HG02981 (cell line): ENCODE data around the gene COL19A1.

Experiments
- ATAC-seq: cut with Tn5 transposase; IDR thresholded peaks from one replicate; pipeline ENCODE4 v1.9.1; 2021; ENCODE audit warnings: mild to moderate bottlenecking, moderate library complexity; ENCODE audit not compliant: unreplicated experiment

The COL19A1 gene

DNA sequence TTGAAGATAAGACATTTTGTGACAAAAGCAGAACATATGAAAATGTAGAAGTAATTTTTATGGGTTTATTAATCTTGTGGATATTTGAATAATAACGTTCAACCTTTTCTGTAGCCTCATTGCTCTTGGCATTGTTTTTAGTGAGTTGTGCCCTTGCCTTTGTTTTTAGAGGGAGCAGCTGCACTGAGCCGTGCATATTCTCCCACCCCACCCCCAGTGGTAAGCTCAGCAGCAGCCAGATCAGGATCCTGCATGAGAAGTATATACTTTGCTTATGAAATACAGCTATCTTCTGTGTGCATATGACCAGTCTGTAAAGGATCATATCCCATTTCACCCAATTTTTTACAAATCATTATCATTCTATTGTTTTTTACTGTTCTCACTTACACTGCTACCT is 252.3 kb downstream of the COL19A1 start:
- no peak for ATAC-seq

DNA sequence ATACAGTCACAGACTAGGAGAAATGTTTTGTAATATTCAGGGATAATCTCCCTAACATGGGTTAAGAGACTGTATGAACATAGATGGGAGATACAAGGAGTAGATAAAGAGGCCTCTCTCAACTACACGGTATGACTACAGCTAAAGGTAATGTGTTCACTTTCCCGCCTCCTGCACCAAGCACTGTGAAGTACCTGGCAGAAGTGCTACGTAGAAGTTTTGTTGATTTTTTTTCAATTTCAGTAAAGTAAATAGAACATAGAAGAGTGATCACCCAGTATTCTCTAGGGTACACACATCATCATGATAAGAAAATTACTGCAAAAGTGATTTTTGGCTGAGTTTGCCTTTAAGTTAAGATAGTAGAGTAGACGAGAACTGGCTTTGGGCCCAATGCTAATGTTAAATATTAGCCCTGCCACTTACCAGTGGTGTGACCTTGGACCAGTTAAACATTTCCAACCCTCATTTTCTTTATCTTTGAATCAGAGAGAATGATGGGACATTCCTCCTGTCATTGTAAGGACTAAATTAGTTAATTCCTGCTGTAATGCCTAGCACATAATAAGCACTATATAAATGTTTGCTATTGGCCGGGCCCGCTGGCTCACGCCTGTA is 253.0 kb downstream of the COL19A1 start:
- no peak for ATAC-seq

DNA sequence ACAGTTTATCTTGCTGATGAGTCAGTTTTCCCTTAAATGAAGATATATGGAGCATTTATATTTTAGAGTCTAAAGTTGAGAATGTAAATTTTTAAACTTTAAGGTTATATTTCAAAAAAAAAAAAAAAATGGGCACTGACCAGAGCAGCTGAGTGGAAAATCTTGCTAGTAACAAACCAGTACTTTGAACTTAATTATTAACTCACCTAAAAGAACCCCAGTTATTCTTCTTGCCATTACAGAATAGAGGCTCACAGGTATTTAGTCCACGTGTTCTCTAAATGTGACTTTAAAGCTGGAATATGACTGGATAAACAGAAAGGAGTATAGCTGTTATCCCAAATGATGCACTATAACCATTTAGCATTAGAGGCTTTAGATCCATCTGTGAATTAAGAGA is 258.1 kb downstream of the COL19A1 start:
- ATAC-seq, result no peak

DNA sequence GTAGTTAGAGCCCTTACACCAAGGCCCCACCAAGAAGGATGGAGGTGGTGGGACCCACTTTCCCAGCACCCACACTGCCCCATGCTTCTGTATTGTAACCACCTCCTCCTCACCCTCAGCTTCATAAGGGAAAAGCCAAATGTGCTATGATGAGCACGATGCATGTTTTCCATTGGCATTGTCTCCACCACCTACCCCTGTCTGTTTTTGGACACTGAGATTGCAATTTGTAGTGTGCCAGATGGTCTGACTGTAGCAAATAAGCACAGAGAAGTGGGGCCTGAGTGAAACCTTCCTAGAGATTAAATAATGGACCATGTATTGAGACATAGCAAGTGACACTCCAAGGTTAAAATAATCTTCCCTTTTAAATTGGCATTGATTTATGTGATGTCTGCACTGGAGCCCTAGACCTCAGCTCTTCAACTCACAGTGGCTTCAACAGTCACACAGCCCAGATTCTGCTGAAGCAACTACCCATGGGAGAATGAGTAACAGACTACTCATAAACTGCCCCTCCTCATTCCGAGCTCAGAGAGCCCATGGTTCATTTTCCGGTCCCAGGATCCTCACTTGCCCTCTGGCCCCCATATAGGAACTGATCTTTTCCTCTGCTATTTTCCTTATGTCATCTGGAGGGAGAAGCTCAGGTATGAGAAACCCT is 258.7 kb downstream of the COL19A1 start:
- no peak for ATAC-seq

DNA sequence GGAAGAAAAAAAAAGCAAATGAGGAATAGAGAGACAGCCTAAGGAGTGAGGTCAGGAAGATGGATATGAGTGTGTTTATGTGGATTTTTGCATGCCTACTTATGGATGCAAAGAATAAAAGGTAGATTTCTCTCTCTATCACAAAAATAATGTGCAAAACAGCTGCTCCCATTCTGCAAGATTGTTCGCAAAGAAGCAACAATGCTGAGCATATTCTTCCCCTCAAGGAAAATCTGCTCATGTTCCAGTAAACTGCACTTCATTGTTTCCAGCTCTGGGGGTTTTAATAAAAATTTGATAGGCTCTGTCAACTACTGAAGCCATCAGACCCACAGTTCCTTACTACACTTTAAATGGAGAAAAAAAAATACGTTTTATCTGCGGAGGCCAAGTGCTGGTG is 259.2 kb downstream of the COL19A1 start:
- no peak for ATAC-seq

DNA sequence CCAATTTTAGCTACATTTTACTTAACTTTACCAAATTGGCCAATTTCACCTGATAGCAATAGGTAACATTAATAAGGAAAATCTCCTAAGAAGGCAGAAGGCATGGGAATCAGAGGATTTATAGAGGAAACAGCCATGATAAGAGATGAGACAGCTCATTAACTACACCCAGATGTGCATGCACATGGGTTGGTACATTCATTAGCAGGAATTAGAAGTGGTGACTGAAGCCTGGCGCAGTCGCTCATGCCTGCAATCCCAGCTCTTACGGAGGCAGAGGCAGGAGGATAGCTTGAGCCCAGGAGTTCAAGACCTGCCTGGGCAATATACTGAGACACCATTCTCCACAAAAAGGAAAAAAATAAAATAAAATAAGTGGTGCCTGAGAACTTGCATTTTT is 263.0 kb downstream of the COL19A1 start:
- no peak for ATAC-seq

DNA sequence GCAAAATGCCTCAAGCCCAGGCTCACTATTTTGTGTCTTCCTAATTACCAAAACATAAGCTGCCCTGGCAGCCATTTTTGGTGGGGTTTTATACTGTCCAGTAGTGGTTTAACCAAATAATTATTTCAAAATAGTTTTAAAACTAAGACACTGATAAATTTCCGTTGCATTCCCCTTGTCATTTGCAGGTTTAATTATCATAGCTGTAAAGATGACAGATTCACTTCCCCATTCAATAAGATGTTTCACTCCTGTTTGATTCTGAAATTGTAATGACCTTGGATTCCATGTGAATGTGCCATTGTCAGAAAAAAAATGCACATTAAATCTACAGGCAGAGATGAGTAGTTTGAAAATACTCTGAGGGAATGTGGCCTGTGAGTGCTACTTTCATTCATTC is 264.5 kb downstream of the COL19A1 start:
- ATAC-seq, result peak; percentile 1

DNA sequence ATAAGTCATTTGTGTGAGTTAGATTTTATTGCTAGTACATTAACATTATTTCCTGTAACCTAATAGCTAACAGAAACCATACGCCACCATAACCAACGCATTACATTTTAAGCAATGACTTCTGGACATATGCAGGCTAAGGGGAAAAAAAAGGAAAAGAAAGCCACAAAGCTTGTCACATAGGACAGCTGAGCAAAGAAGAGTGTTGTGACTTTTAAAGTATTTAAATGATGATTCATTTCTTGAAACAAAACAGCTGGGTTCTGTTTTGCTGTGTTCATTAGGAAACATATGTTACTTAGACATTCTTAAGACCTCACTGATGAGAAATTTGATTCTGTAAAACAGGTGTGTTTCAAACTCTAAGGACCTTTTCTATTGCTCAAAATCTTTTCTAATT is 265.2 kb downstream of the COL19A1 start:
- peak; percentile 71 for ATAC-seq

DNA sequence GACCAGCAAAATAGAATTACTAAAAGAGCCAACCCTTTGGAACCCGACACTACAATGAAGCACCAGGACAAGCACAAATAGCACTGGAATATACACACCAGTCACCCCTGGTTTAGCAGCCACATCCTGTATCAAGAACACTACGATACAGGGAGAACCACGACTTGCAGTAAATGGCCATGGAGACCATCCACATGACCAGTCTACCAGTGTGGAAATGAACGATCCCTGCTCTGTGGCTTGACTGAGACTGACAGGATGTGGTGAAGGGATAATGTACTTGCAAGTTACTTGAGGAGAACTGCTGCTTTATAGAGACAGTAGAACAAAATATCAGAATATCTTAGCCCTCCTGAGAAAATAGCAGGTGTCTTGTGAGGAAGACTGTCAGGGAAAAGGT is 266.9 kb downstream of the COL19A1 start:
- no peak for ATAC-seq

DNA sequence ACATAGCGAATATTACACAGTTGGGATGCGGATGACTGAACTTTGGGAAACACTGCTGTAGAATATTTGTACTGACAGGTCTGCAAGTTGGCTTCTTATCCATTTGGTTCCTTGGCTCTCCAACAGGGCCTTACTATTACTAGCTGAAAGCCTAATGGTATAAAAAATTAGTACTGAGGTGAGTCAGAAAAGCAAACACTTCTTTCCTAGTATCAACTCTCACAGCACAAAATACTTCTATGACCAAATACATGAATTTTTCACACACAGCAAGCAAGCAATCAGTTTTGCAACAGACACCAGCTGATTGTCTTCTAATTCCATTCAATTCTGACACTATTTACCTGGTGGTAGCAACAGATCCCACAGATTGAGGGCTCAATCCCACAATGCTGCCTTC is 268.2 kb downstream of the COL19A1 start:
- no peak for ATAC-seq

DNA sequence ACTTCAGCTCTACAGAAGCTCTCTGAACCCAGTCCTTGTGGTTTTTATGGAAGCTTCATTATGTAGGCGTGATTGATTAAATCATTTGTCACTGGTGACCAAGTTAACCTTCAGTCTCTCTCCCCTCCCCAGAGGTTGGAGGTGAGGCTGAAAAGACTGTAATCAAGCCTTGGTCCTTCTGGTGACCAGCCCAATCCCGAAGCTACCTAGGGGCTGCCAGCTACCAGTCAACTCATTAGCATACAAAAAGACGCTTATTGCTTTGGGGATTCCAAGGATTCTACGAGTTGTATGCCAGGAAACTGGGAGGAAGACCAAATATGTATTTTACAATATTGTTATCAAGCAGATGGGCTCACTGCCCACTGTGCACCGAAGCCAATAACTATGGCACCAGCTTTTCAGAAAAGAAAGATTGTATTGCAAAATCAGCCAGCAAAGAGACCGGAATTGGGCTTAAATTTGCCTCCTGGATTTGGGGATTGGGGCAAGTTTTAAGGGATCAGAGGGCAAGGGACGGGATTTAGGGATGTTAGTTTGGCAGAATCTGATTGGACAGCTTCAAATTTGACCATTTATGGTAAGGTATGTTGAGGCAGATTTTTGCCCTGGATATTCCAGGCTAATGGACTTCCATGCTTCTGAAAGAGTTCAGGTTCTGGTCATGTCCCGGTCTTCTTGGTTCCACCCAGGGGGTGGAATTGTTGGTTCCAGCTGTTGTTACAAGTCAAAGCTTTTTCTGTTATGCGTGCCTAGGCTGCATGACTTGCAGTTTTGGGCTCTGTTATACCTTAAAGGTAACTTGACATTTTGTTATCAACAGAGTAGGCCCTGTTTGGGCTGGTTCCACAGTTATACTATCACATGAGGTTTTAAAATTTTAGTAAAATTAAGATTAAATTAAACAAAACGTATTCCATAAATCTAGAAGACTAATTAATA is 269.1 kb downstream of the COL19A1 start:
- ATAC-seq, result no peak

DNA sequence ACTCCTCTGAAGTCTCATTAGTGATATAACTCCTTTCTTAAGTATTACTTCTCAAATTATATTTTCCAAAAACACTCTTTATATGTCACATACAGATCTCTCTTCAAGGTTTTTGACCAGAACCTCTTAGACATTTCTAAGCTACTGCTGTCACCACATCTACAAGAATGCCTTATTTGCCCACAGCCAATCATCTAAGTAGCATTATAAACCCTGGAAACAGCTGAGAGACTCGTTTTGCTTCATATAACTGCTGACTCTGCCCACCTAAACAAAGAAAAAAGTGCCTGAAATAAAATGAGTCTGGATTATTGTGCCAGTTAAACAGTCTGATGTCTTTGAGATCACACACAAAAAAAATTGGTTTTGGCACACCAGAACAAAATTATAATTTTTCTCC is 270.6 kb downstream of the COL19A1 start:
- ATAC-seq, result no peak

DNA sequence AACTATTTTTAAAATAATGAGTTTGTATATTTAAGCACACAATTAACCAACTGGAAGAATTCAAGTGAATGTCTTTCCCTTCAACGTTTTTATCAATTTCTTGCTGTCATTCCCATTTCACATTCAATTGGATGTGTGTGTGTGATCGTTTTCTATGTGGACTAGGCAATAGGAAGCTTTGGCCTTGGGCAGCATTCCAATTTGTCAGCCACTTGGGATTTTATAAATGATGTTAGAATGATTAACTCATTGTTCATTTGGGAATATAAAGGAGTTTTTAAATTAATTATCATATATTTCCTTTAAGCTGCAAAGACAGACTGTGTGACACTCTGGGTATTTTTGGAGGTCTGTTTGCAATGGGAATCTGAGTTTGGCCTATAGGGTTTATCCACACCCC is 274.1 kb downstream of the COL19A1 start:
- no peak for ATAC-seq

DNA sequence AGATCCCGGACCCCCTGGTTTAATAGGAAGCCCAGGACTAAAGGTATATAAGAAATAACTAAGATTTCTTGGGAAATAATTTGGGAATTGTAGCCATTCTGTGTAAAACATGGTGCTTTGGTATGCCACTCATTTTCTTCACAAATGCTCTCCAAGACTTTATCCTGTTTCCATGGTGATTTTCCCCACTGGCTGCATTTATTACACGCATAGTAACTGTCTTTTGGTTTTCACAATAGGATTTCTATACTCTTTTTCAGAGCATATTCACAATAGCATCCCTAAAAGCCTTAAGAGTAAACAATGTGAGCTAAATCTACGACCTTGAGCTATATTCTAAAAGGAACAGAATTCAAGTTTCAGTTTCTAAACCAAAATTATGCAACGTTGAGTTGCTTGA is 275.7 kb downstream of the COL19A1 start:
- no peak for ATAC-seq

DNA sequence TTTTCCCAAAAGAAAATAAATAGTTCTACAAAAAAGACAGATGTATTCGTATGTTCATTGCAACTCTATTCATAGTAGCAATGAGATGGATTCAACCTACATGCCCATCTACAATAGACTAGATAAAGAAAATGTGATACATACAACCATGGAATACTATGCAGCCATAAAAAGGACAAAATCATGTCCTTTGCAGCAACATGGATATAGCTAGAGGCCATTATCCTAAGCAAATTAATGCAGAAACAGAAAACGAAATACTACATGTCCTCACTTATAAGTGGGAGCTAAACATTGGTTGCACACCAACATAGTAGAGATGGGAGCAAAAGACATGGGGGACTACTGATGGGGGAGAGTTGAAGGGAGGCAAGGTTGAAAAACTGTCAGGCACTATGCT is 278.8 kb downstream of the COL19A1 start:
- ATAC-seq, result no peak

DNA sequence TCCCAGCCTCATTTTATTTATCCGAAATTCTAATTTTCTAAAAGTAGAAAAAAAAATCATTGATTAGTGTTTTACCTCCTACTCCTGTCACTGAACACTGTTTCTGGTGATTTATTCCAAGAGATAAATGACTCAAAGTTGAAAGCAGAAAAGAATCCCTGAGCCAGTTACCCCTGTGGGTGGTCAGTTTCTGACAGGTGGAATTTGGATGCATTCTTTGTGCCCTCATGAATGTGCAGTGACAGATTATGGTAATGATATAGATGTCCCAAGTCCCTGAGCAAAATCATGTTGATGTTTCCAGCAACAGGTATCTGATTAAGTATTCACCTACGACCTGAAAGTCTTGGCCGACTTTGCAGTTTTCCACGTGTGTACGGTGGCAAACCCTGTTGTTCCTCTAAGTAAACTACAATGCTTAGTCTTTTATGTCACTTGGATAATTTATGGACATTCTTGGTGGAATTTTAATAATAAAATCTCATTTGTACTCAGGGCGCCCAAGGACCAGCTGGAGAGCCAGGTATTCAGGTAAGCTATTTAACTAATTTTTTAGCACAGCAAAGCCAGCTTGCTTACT is 282.9 kb downstream of the COL19A1 start:
- ATAC-seq, result no peak

DNA sequence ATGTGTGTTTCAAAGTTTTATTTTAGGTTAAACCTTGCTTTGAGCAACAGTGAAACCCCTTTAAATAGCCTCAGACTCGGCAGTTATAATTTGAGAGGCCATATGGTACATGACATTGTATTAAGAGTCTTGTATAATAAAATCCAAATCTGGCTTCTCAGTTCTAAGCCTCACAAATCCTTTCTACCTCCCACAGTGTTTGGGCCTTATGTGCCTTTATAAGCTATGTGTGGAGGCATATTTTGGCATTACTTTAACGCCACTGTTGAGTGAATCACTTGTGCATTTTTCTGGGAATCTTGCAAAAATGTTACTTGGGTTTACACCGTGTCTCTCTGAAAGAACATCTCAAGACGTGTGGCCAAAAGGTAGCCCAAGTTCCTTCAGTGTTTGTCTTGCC is 284.2 kb downstream of the COL19A1 start:
- ATAC-seq, result no peak

DNA sequence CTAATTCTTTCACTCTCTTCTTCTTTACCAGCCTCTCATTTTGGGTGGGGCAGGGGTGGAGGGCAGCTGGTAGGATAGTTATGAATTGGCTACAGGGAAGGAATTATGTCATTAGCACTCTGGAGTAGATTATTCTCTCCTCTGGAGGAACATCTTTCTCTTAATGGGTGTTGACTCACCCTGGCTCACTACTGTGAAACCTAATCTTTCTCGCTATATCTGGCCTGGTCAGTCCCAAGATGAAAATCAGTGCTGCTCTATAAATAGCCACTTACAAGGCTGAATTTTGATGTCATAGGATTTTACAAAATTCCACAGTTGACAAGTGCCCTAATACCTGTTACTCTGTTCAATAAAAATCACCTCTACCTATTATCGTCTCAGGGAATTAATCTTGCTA is 285.3 kb downstream of the COL19A1 start:
- no peak for ATAC-seq

DNA sequence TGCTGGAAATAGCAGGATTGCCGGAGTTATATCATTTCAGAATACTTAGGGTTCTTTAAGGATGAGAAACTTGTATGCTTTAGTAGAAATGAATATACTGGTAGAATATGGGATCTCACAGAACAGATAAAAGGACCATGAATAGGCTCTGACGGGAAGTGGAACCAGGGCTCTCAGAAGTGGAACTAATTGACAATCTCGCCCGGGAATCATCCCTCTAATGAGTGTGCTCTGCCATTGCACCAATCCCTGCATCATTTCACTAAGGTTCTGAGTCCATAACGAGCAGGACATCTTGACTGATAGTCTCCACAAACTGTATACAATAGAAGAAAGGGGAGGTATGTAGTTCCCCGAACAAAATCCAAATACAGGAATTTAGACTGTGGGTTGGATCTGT is 286.4 kb downstream of the COL19A1 start:
- no peak for ATAC-seq

DNA sequence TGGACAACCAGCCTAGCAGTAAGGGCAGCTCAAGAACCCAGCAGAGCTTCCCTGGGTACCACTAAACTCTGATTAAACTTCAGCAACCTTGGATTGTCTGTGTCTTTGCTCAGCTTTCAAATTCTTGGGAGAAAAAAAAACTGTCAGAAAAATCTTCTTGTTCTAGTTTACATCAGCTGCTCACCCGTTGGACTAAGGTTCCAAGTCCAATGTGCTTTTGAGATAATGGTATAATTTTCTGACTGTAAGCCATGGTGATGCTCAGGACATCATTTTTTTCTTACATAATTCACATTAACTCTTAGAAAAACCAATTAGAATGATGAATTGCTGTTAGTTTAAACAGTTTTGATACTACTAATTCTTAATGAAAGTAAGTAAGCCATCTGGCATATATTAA is 290.7 kb downstream of the COL19A1 start:
- ATAC-seq, result no peak

DNA sequence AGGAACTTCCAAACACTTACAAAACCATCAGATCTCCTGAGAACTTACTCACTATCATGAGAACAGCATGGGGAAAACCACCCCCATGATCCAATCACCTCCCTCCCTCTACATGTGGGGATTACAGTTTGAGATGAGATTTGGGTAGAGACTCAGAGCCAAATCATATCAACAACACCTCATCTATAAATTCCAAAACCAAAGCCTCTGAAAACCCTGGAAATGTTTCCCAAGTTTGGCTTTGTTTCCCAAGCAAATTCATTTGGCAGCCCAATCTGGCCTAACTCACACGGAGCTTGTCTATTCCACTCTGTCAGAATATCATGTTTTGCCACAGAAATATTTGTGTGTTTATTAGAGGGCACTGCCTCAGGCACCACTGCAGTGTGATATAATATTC is 293.9 kb downstream of the COL19A1 start:
- ATAC-seq, result no peak

DNA sequence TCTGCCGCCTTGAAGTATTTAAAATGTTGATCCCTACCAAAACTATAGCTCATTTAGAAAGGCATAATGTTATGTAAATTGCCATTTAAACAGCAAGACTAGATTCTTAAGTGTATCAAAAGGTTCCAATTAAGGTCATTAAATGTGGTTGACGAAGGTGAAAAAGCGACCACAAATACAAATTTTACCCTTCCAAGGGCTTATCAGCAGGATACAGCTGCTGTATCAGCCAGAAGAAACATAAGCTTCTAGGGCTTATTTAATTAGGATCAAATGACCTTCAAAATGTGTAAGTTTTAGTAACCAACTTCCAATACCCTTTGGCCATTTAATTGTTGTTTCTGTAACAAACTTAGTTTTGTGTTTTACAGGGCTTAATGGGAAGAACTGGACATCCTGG is 296.6 kb downstream of the COL19A1 start:
- ATAC-seq, result no peak
